Measurements from ENCODE around the gene MAN2B2. TPM values are rescaled to one million over a fixed set of nuclear protein-coding genes. Genes with fewer than 3 reads are reported as not detected.

The MAN2B2 gene
- total and polyA plus RNA-seq, 2 of the 8 experiments (the other 6 are each of a cell fraction or from before 2014, with no cell fraction given) = 3.3 to 4.0 TPM

DNA sequence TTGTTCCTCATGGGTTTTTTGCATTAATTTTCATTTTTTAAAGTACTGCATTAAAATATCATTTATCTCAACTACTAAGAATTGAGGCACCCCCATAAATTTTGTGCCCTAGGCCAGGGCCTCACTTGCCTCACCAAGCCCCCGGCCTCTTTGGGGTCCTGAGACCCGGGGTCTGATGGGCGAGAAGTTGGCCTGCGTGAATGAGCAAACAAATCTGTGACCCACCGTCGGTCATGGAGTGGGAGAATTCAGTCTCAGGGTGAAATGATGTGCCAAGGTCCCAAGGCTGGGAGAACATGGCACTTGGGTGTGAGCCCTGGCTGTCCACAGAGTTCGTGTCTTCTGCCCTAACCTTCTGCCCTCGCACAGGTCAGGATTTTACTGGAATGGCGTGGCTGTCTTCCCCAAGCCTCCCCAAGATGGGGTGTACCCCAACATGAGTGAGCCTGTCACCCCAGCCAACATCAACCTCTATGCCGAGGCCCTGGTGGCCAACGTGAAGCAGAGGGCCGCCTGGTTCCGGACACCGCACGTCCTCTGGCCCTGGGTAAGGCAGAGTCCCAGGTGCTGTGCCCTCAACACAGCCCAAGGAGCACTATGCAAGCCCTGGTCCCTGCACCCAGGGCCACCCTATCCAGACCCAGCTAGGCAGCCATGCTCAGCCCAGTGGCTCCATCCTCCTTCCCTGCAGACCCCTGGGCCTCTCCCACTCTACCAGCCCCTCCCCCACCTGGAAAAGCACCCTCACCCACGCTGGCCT is 18.0 kb downstream of the MAN2B2 start:
- no peak overlapping the region for H4K8ac ChIP-seq (ENCODE audit: extremely low read depth, insufficient read depth, low read length)
- no peak overlapping the region for H2BK120ac ChIP-seq (replicated peaks; ENCODE audit: low read depth, low read length)
- H2BK20ac ChIP-seq (ENCODE audit: low read length) = no peak overlapping the region
- no peak overlapping the region for H2BK12ac ChIP-seq (ENCODE audit: low read depth, low read length)
- no peak overlapping the region for H4K91ac ChIP-seq (replicated peaks; ENCODE audit: insufficient read length, low read length)
- H2BK5ac ChIP-seq (ENCODE audit: low read depth, low read length) = no peak overlapping the region
- no peaks in the 10 kb centered on the region; a peak in 2 of 7 replicates for H3K4me1 ChIP-seq (replicated peaks in 1 of 4; ENCODE audit: control insufficient read depth in 3 of 4, insufficient read depth in 4 of 4, low read length in 3 of 4)
- FAIRE-seq = no peak
- no peaks in the 10 kb centered on the region for H3K79me1 ChIP-seq (ENCODE audit: low read depth, low read length)
- DNase-seq (ENCODE audit: low read depth in 1 of 2, low spot score in 2 of 2) = no peak
- ChIA-PET CTCF (ENCODE audit: partially characterized antibody) (interaction anchor here (0.6 to 2.5 kb wide), 3 partner anchors 12 to 108 kb away, joined by 3 to 10 read pairs (median 4); no protein-coding TSS in a partner anchor), POLR2A (ENCODE audit: partially characterized antibody) (no interaction called here)
- H3K79me2 ChIP-seq (ENCODE audit: control insufficient read depth in 1 of 2, insufficient read depth in 2 of 2, low read length in 2 of 2) = no peaks in the 10 kb centered on the region
- no peak overlapping the region for H4K5ac ChIP-seq (ENCODE audit: insufficient read length, low read depth, low read length)
- no peak overlapping the region for H3K18ac ChIP-seq (ENCODE audit: extremely low read depth, low read length)
- H3K23me2 ChIP-seq (ENCODE audit: low read depth, low read length) = no peaks in the 10 kb centered on the region
- WGBS, 2 experiments (ENCODE audit: extremely low coverage in 1 of 2, insufficient coverage in 1 of 2, insufficient read length in 1 of 2, insufficient replicate concordance in 2 of 2, low coverage in 1 of 2, low lambda C conversion rate in 2 of 2, missing lambda C conversion rate in 1 of 2) = 90% methylated on average over 15 of the region's 16 CpGs; no CpG with 5 or more reads in 1 of the 2 experiments
- H3K23ac ChIP-seq (ENCODE audit: insufficient read length) = no peak overlapping the region
- H3K36me3 ChIP-seq (ENCODE audit: control insufficient read depth in 2 of 4, insufficient read depth in 4 of 4, low read length in 3 of 4) = no peaks in the 10 kb centered on the region
- H2AK5ac ChIP-seq (ENCODE audit: low read depth, low read length) = no peak overlapping the region
- no peak overlapping the region for H3K14ac ChIP-seq (ENCODE audit: insufficient read length)
- H3K9ac ChIP-seq (replicated peaks in 1 of 4; ENCODE audit: extremely low read depth in 1 of 4, low read depth in 3 of 4, low read length in 3 of 4) = no peak overlapping the region
- no peak overlapping the region for H2AFZ ChIP-seq (ENCODE audit: low read length)
- no peaks in the 10 kb centered on the region for H3K9me3 ChIP-seq (ENCODE audit: insufficient read depth in 2 of 2, low read depth in 1 of 2, low read length in 1 of 2)
- H2BK15ac ChIP-seq (ENCODE audit: low read length) = no peak overlapping the region
- no peak overlapping the region for H3K56ac ChIP-seq (replicated peaks; ENCODE audit: insufficient read length, low read depth, low read length)
- no peak overlapping the region for H3K4me3 ChIP-seq (ENCODE audit: extremely low read depth in 1 of 4, insufficient read depth in 2 of 4, low read depth in 3 of 4, low read length in 4 of 4)
- no peaks in the 10 kb centered on the region for H3K27me3 ChIP-seq (replicated peaks in 1 of 4; ENCODE audit: control insufficient read depth in 3 of 4, extremely low read depth in 1 of 4, insufficient read depth in 3 of 4, low read length in 3 of 4)
- H4K20me1 ChIP-seq (replicated peaks in 1 of 2; ENCODE audit: control insufficient read depth in 1 of 2, insufficient read depth in 2 of 2, low read length in 2 of 2) = peaks cover 0 to 7% of the 10 kb centered on the region in 2 experiments
- no peak overlapping the region for H3K4ac ChIP-seq (replicated peaks; ENCODE audit: insufficient read length, low read depth, low read length)
- no peak overlapping the region for H3K27ac ChIP-seq (ENCODE audit: low read depth, low read length)
- TF ChIP-seq BCL11A (IDR thresholded peaks at IDR 0.05; ENCODE audit: low read depth in 2 of 2, low read length in 2 of 2) = no peak
- H3K4me2 ChIP-seq (ENCODE audit: insufficient read depth in 1 of 2, low read depth in 2 of 2, low read length in 2 of 2) = no peak overlapping the region

All from H1 (cell line).